Measurements from ENCODE around the gene HOXA3. TPM values are rescaled to one million over a fixed set of nuclear protein-coding genes. Genes with fewer than 3 reads are reported as not detected.

Gene HOXA3
- total RNA-seq, 1 experiment from 2014 or later, result 22.6 TPM

GRCh38 chr7:27104341-27105058 is 47.9 kb downstream of the HOXA3 start:
- BruUV-seq (replicated peaks), result no TSS peak
- Mint-ChIP-seq H3K4me3 (ENCODE audit: unreplicated experiment) (no peak overlapping the region), H3K36me3 (ENCODE audit: insufficient read depth, unreplicated experiment) (peaks cover 22% of the 10 kb centered on the region), H3K4me1 (ENCODE audit: low read depth, unreplicated experiment) (no peaks in the 10 kb centered on the region), H3K27ac (ENCODE audit: unreplicated experiment) (no peak overlapping the region), H3K9me3 (ENCODE audit: unreplicated experiment) (no peaks in the 10 kb centered on the region), H3K27me3 (ENCODE audit: insufficient read depth, unreplicated experiment) (no peaks in the 10 kb centered on the region)
- no peak for DNase-seq
- POLR2A ChIA-PET, result no interaction called here
- H3K4me1 ChIP-seq, result no peaks in the 10 kb centered on the region
- H3K4me3 ChIP-seq (ENCODE audit: low read depth, low read length), result no peak overlapping the region
- no peaks in the 10 kb centered on the region for H3K9me3 ChIP-seq
- TF ChIP-seq CTCF (IDR thresholded peaks at IDR 0.05; ENCODE audit: insufficient read depth in 1 of 2, low read depth in 1 of 2, low read length in 1 of 2, severe bottlenecking in 1 of 2, unreplicated experiment in 1 of 2), result no peak
- H3K27me3 ChIP-seq (replicated peaks; ENCODE audit: control insufficient read depth, insufficient read depth, low read length), result no peaks in the 10 kb centered on the region
- CTCF ChIA-PET, result interaction anchor here (1.0 kb wide), 1 partner anchor 14 kb away, joined by 3 read pairs; no protein-coding TSS in a partner anchor
- no peaks in the 10 kb centered on the region for H3K36me3 ChIP-seq (ENCODE audit: control insufficient read depth, insufficient read depth, low read length)
- intact Hi-C loops (cut with micrococcal nuclease; ENCODE audit: unreplicated experiment), result no loop called here

GRCh38 chr7:27103489-27104226 is 48.7 kb downstream of the HOXA3 start:
- Mint-ChIP-seq H3K27me3 (ENCODE audit: insufficient read depth, unreplicated experiment) (no peaks in the 10 kb centered on the region), H3K27ac (ENCODE audit: unreplicated experiment) (no peak overlapping the region), H3K4me3 (ENCODE audit: unreplicated experiment) (no peak overlapping the region), H3K4me1 (ENCODE audit: low read depth, unreplicated experiment) (no peaks in the 10 kb centered on the region), H3K9me3 (ENCODE audit: unreplicated experiment) (no peaks in the 10 kb centered on the region), H3K36me3 (ENCODE audit: insufficient read depth, unreplicated experiment) (peaks cover 29% of the 10 kb centered on the region)
- ChIA-PET CTCF (no interaction called here), POLR2A (no interaction called here)
- no peak for DNase-seq
- no peak for TF ChIP-seq CTCF (IDR thresholded peaks at IDR 0.05; ENCODE audit: insufficient read depth in 1 of 2, low read depth in 1 of 2, low read length in 1 of 2, severe bottlenecking in 1 of 2, unreplicated experiment in 1 of 2)
- intact Hi-C loops (cut with micrococcal nuclease; ENCODE audit: unreplicated experiment), result no loop called here
- H3K4me3 ChIP-seq (ENCODE audit: low read depth, low read length), result no peak overlapping the region
- no peaks in the 10 kb centered on the region for H3K27me3 ChIP-seq (replicated peaks; ENCODE audit: control insufficient read depth, insufficient read depth, low read length)
- BruUV-seq (replicated peaks), result no TSS peak
- no peaks in the 10 kb centered on the region for H3K4me1 ChIP-seq
- H3K36me3 ChIP-seq (ENCODE audit: control insufficient read depth, insufficient read depth, low read length), result no peaks in the 10 kb centered on the region
- H3K9me3 ChIP-seq, result no peaks in the 10 kb centered on the region

GRCh38 chr7:27102581-27103442 is 49.6 kb downstream of the HOXA3 start, which contains the start of gene HOXA2:
Gene HOXA2 (minus strand): TSS chr7:27102683. CDS start chr7:27102500, 183 bp downstream.
- ChIA-PET CTCF (no interaction called here), POLR2A (no interaction called here)
- Mint-ChIP-seq H3K4me1 (ENCODE audit: low read depth, unreplicated experiment) (peaks cover 7% of the 10 kb centered on the region), H3K4me3 (ENCODE audit: unreplicated experiment) (no peak within 1 kb of the TSS), H3K27ac (ENCODE audit: unreplicated experiment) (no peak within 1 kb of the TSS), H3K9me3 (ENCODE audit: unreplicated experiment) (no peaks in the 10 kb centered on the region), H3K27me3 (ENCODE audit: insufficient read depth, unreplicated experiment) (no peaks in the 10 kb centered on the region), H3K36me3 (ENCODE audit: insufficient read depth, unreplicated experiment) (peaks cover 27% of the 10 kb centered on the region)
- intact Hi-C loops (cut with micrococcal nuclease; ENCODE audit: unreplicated experiment), result no loop called here
- Histone ChIP-seq H3K4me3 (ENCODE audit: low read depth, low read length) (no peak within 1 kb of the TSS), H3K4me1 (peaks cover 5% of the 10 kb centered on the region), H3K27me3 (replicated peaks; ENCODE audit: control insufficient read depth, insufficient read depth, low read length) (no peaks in the 10 kb centered on the region), H3K9me3 (no peaks in the 10 kb centered on the region), H3K36me3 (ENCODE audit: control insufficient read depth, insufficient read depth, low read length) (no peaks in the 10 kb centered on the region)
- DNase-seq, result no peak
- no TSS peak for BruUV-seq (replicated peaks)
- TF ChIP-seq CTCF (IDR thresholded peaks at IDR 0.05; ENCODE audit: insufficient read depth in 1 of 2, low read depth in 1 of 2, low read length in 1 of 2, severe bottlenecking in 1 of 2, unreplicated experiment in 1 of 2), result no peak
